Activated CD8-positive, alpha-beta T cell treated with anti-CD3 and anti-CD28 coated beads for 36 hours (primary cell): ENCODE results near the gene CLDN5. TPM values are rescaled to one million over a fixed set of nuclear protein-coding genes. Genes with fewer than 3 reads are reported as not detected.
"Not testable (repeated sequence)": the region's sequence is repeated elsewhere in the genome, so short reads cannot be mapped to it uniquely, and the experiment has no call there.

Experiments
- ATAC-seq: fragments of 200-7000 bp; cut with Tn5 transposase; one replicate; pipeline ENCODE4 v1.10.0; 2021; ENCODE audit warnings: mild to moderate bottlenecking, moderate library complexity
- CTCF ChIA-PET: fragments of 350-600 bp; sonication (Branson Sonifier 250); formaldehyde crosslinking; loops from one replicate; lab custom pipeline; 2021; ENCODE audit warnings: antibody characterized with exemption; lab: Charles Lee
- POLR2A ChIA-PET: fragments of 350-600 bp; sonication (Branson Sonifier 250); formaldehyde crosslinking; loops from one replicate; lab custom pipeline; 2021; ENCODE audit warnings: antibody characterized with exemption; lab: Charles Lee
- DNase-seq: peaks from one replicate; pipeline ENCODE4 v3.0.0-alpha.2; 2020
- H3K27ac Mint-ChIP-seq: one replicate; pipeline ENCODE4 v1.8.0; 2021; ENCODE audit warnings: mild to moderate bottlenecking, mixed read lengths
- H3K27me3 Mint-ChIP-seq: one replicate; pipeline ENCODE4 v1.8.0; 2021; ENCODE audit warnings: mixed read lengths
- H3K36me3 Mint-ChIP-seq: one replicate; pipeline ENCODE4 v1.8.0; 2021; ENCODE audit warnings: low read depth, mixed read lengths
- H3K4me1 Mint-ChIP-seq: one replicate; pipeline ENCODE4 v1.8.0; 2021; ENCODE audit warnings: low read depth, mixed read lengths
- H3K4me3 Mint-ChIP-seq: one replicate; pipeline ENCODE4 v1.8.0; 2021; ENCODE audit warnings: mild to moderate bottlenecking, moderate library complexity, mixed read lengths
- H3K9me3 Mint-ChIP-seq: one replicate; pipeline ENCODE4 v1.8.0; 2021; ENCODE audit warnings: mixed read lengths
- intact Hi-C: fragments of 100-400 bp; cut with micrococcal nuclease; formaldehyde crosslinking; loops from one replicate; pipeline ENCODE4 v1.10.0; 2022
- total RNA-seq, 2 experiments: library from RNA; stranded (reverse); gene quantifications; one replicate each; pipeline ENCODE4 v1.2.3, GENCODE V29; 2021
- TF ChIP-seq, protein P1 (sequence below): fragments of 200-600 bp; IDR thresholded peaks from one replicate; pipeline ENCODE4 v1.8.0; 2022; ENCODE audit warnings: antibody characterized with exemption, mild to moderate bottlenecking

The CLDN5 gene
- total RNA-seq, 2 experiments from 2014 or later: not detected

DNA sequence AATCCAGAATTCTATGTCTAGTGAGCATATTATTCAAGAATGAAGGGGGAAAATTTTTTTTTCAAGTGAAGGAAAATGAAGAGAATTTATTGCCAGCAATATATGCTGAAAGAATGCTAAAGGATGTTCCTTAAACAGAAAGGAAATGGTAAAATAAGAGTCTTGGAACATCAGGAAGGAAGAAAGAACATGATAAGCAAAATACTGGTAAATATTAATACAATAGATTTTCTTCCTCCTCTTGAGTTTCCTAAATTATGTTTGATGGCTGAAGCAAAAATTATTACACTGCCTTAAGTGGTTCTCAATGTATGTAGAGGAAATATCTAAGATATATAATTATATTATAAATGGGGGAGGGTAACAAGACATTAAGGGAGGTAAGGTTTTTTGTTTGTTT, 9.6 kb upstream of the CLDN5 start:
- no peak overlapping the region for H3K4me3 Mint-ChIP-seq
- no peaks in the 10 kb centered on the region for H3K9me3 Mint-ChIP-seq
- ATAC-seq: no peak
- DNase-seq: no peak
- ChIA-PET POLR2A (no interaction called here), CTCF (interaction anchor here (2.0 kb wide), 1 partner anchor 96 kb away, joined by 7 read pairs; no protein-coding TSS in a partner anchor)
- no peaks in the 10 kb centered on the region for H3K4me1 Mint-ChIP-seq
- TF ChIP-seq, protein P1, sequence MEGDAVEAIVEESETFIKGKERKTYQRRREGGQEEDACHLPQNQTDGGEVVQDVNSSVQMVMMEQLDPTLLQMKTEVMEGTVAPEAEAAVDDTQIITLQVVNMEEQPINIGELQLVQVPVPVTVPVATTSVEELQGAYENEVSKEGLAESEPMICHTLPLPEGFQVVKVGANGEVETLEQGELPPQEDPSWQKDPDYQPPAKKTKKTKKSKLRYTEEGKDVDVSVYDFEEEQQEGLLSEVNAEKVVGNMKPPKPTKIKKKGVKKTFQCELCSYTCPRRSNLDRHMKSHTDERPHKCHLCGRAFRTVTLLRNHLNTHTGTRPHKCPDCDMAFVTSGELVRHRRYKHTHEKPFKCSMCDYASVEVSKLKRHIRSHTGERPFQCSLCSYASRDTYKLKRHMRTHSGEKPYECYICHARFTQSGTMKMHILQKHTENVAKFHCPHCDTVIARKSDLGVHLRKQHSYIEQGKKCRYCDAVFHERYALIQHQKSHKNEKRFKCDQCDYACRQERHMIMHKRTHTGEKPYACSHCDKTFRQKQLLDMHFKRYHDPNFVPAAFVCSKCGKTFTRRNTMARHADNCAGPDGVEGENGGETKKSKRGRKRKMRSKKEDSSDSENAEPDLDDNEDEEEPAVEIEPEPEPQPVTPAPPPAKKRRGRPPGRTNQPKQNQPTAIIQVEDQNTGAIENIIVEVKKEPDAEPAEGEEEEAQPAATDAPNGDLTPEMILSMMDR: no peak
- intact Hi-C loops: no loop called here
- H3K27ac Mint-ChIP-seq: no peak overlapping the region
- no peaks in the 10 kb centered on the region for H3K36me3 Mint-ChIP-seq
- peaks cover 2% of the 10 kb centered on the region for H3K27me3 Mint-ChIP-seq

DNA sequence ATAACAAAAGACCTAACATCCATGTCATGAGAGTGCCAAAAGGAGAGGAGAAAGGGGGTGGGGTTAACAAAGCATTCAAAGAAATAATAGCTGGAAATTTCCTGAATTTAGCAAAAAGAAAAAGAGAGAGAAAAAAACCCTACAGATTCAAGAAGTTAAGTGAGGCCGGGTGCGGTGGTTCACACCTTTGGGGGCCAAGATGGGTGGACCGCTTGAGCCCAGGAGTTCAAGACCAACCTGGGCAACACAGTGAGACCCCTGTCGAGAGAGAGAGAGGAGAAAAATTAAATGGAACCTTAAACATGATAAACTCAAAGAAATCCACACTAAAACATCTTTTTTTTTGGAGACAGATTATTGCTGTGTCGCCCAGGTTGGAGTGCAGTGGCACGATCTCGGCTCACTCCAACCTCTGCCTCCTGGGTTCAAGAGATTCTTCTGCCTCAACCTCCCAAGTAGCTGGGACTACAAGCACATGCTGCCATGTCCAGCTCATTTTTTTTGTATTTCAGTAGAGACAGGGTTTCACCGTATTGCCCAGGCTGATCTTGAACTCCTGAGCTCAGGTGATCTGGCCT, 8.9 kb upstream of the CLDN5 start:
- TF ChIP-seq, protein P1: no peak
- DNase-seq (no peak), ATAC-seq (no peak)
- Mint-ChIP-seq H3K4me3 (no peak overlapping the region), H3K4me1 (no peaks in the 10 kb centered on the region), H3K27ac (no peak overlapping the region), H3K27me3 (peaks cover 2% of the 10 kb centered on the region), H3K9me3 (no peaks in the 10 kb centered on the region), H3K36me3 (no peaks in the 10 kb centered on the region)
- intact Hi-C loops: no loop called here
- CTCF ChIA-PET: interaction anchor here (2.0 kb wide), 1 partner anchor 97 kb away, joined by 7 read pairs; no protein-coding TSS in a partner anchor
- POLR2A ChIA-PET: interaction anchor here (0.7 kb wide), 1 partner anchor 54 kb away, joined by 3 read pairs; the partner anchor contains the start of gene CDC45

DNA sequence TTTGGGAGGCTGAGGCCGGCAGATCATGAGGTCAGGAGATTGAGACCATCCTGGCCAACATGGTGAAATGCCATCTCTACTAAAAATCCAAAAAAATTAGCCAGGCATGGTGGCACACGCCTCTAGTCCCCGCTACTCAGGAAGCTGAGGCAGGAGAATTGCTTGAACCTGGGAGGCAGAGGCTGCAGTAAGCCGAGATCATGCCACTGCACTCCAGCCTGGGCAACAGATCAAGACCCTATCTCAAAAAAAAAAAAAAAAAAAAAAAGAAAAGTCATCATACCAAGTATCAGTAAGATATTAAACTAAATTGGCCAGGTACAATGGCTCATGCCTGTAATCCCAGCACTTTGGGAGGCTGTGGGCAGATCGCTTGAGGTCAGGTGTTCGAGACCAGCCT, 7.1 kb upstream of the CLDN5 start:
- POLR2A ChIA-PET: not testable (repeated sequence)

DNA sequence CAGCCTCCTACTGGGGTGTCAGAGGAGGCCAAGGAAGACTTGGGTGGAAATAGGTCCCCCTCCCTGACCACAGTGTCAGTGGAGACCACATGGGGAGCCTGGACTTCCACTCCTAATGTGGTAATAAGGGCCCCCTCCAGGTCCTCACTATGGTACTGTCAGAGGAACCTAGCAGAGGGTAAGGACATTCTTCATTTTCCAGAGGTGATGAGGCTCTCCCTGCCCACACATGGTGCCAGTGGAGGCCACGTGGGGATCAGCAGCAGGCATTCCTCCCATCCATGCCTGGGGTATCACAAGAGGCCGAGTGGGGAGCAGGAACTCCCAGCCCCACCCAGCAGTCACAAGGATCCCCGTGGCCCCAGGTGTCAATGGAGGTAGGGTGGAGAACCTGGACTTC, 6.5 kb upstream of the CLDN5 start:
- DNase-seq (no peak), ATAC-seq (no peak)
- no peaks in the 10 kb centered on the region for H3K9me3 Mint-ChIP-seq
- ChIA-PET CTCF (interaction anchor here (1.3 to 1.9 kb wide), 2 partner anchors 12 to 99 kb away, joined by 3 to 6 read pairs; no protein-coding TSS in a partner anchor), POLR2A (interaction anchor here (0.9 kb wide), 1 partner anchor 51 kb away, joined by 3 read pairs; no protein-coding TSS in a partner anchor)
- no peaks in the 10 kb centered on the region for H3K36me3 Mint-ChIP-seq
- no peak overlapping the region for H3K4me3 Mint-ChIP-seq
- H3K27ac Mint-ChIP-seq: no peak overlapping the region
- no peaks in the 10 kb centered on the region for H3K4me1 Mint-ChIP-seq
- TF ChIP-seq, protein P1: no peak
- peaks cover 7% of the 10 kb centered on the region for H3K27me3 Mint-ChIP-seq
- intact Hi-C loops: no loop called here

More for the DNA sequence above, 7.1 kb upstream of the CLDN5 start:
- H3K27me3 Mint-ChIP-seq, ATAC-seq, H3K4me1 Mint-ChIP-seq, DNase-seq, H3K36me3 Mint-ChIP-seq, intact Hi-C loops, H3K27ac Mint-ChIP-seq, CTCF ChIA-PET, H3K4me3 Mint-ChIP-seq, H3K9me3 Mint-ChIP-seq: not testable (repeated sequence)

DNA sequence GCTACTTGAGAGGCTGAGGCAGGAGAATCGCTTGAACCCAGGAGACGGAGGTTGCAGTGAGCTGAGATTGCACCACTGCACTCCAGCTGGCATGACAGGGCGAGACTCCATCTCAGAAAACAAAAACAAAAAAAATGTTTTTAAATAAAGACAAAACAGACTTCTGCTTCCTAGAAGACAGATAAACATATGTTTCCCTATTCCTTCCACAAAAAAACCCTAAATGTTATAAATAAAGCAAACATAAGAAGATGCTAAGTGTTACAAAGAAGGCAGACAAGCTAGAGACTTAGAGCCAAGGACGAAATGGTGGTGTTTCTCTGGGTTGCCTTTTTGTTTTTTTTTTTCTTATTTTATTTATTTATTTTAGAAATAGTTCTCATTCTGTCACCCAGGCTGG, 5.6 kb upstream of the CLDN5 start:
- Mint-ChIP-seq H3K4me3 (no peak overlapping the region), H3K36me3 (no peaks in the 10 kb centered on the region), H3K4me1 (peaks cover 3% of the 10 kb centered on the region), H3K9me3 (no peaks in the 10 kb centered on the region), H3K27me3 (peaks cover 9% of the 10 kb centered on the region), H3K27ac (no peak overlapping the region)
- ChIA-PET POLR2A (interaction anchor here (0.9 kb wide), 1 partner anchor 52 kb away, joined by 3 read pairs; no protein-coding TSS in a partner anchor), CTCF (interaction anchor here (1.3 to 1.9 kb wide), 2 partner anchors 11 to 100 kb away, joined by 3 to 6 read pairs; no protein-coding TSS in a partner anchor)
- ATAC-seq (no peak), DNase-seq (no peak)
- intact Hi-C loops: loop anchor here (10.0 kb wide), 1 partner anchor 85 kb away; no protein-coding TSS in a partner anchor
- TF ChIP-seq, protein P1: no peak
